WERI-Rb-1 (cell line): ENCODE measurements around the gene PSRC1.

Experiments used
- DNase-seq: peaks from one replicate; pipeline ENCODE4 v3.0.0-alpha.2; 2020
- H3K27ac ChIP-seq: fragments of 250-450 bp; sonication (Bioruptor Pico); 2 replicates; pipeline ENCODE4 v1.5.1; 2020; ENCODE audit warnings: mild to moderate bottlenecking, moderate library complexity
- H3K27me3 ChIP-seq: fragments of 250-450 bp; sonication (Bioruptor Pico); 2 replicates; pipeline ENCODE4 v1.5.1; 2021; ENCODE audit warnings: mild to moderate bottlenecking, low read depth, moderate library complexity; ENCODE audit not compliant: insufficient read depth, severe bottlenecking
- H3K36me3 ChIP-seq: fragments of 250-450 bp; sonication (Bioruptor Pico); 2 replicates; pipeline ENCODE4 v1.5.1; 2020; ENCODE audit warnings: mild to moderate bottlenecking, moderate library complexity
- H3K4me3 ChIP-seq: 2 replicates; pipeline ENCODE4 v1.5.1; 2011; ENCODE audit warnings: low read depth, mild to moderate bottlenecking, control low read depth, low read length
- H3K9me3 ChIP-seq: fragments of 250-450 bp; sonication (Bioruptor Pico); 2 replicates; pipeline ENCODE4 v1.5.1; 2021; ENCODE audit warnings: mild to moderate bottlenecking, moderate library complexity; ENCODE audit not compliant: severe bottlenecking
- CTCF ChIP-seq: IDR thresholded peaks from 2 replicates; pipeline ENCODE4 v1.5.1; 2011; ENCODE audit warnings: low read depth, mild to moderate bottlenecking, control low read depth, inconsistent platforms, low read length

The PSRC1 gene

DNA sequence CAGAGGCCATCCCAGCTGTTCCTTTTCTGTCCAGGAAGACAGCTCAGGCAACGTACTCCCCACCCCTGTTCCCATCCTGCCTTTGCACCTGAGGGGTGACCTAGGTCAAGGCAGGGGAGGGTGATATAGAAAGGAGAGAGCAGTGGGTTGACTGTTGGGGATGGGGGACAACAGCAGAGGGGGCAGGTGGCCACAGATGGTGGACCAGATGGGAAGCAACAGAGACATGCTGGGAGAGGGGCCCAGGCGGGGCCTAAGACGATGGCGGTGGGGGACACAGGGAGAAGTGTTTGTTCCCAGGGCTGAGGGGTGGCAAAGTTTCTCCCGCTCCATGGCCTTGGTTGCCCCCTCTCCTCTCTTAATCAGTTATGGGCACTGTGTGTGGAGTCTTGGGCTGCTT, 27.3 kb downstream of the PSRC1 start:
- H3K9me3 ChIP-seq, result peaks cover 5% of the 10 kb centered on the region
- peak overlapping the region; percentile 82 for H3K27ac ChIP-seq
- no peak for TF ChIP-seq CTCF
- H3K4me3 ChIP-seq, result no peak overlapping the region; the same call in 1 of the 2 replicates
- peak; percentile 84 for DNase-seq
- H3K27me3 ChIP-seq, result no peaks in the 10 kb centered on the region
- peaks cover 64% of the 10 kb centered on the region for H3K36me3 ChIP-seq

DNA sequence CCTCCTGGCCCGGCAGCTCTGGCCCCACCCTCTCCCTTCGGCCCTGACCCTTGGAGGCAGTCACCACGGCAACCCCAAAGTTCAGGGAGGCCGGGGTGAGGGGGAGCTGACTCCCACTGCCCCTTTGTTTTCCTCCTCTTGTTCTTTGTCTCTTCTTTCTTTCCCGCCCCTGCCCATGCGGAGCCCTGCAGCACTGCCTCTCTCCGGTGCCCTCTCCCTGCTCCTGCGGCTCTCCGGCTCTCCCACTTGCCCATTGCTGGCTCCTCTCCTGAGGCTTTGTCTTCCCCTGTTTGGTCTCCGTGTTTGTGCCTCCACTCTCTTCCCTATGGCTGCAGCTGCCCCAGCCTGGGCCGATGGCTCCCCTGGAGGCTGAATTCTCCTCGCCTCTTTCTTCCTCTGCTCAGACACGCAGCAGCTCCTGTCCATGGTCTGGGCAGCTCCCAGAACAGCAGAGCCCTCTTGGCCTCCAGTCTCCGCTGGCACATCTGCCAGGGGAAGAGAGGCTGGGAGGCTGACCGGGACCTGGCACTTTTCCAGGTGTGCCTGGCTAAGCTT, 27.8 kb downstream of the PSRC1 start:
- Histone ChIP-seq H3K4me3 (no peak overlapping the region; the same call in 1 of the 2 replicates), H3K27ac (peak overlapping the region; percentile 82), H3K9me3 (peaks cover 10% of the 10 kb centered on the region), H3K36me3 (peaks cover 61% of the 10 kb centered on the region), H3K27me3 (no peaks in the 10 kb centered on the region)
- DNase-seq, result no peak
- TF ChIP-seq CTCF, result peak; percentile 24; the same call in 1 of the 2 replicates

- peak overlapping the region; percentile 82 for H3K27ac ChIP-seq
- H3K4me3 ChIP-seq, result no peak overlapping the region
Observed at GRCh38 chr1:109254621-109255096, 28.3 kb downstream of the PSRC1 start.

DNA sequence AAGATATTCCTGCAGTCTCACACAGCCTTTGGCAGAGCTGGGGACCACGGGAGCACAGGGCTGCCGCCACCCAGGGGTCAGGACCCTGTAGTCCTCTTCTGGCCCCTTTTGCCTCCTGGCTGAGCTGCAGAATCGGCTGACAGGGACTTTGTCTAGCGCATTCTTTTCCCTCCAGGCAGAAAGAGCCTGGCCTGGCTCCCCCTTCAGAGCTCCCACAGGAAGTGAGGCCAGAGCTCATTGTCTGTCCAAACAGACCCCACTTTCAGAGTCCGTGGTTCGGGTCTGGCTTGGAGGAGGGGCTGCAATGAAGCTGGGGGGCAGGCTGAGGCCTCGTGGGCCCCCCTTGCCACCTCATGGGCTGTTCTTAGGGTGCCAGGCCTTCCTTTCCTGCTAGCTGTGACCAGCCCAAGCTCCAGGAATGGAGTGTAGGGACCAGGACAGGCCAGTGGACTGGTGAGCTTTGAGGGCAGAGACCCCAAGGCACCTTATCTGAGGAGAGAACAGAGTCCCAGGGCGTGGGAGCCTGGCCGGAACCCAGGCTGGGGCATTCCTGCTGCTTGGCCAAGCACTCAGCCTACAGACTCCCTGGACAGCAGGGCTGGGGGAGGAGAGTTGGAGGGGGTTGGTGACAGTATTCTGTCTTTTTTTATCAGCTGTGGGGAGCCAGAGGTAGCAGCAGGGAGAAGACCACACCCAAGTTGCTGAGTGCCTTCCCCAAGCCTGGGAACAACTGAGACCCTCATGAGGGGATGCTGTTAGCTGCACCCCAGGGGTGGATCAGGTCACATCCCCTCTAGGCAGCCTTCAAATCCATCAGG, 28.9 kb downstream of the PSRC1 start:
- Histone ChIP-seq H3K4me3 (no peak overlapping the region; the same call in 1 of the 2 replicates), H3K9me3 (peaks cover 10% of the 10 kb centered on the region), H3K36me3 (peaks cover 53% of the 10 kb centered on the region), H3K27me3 (no peaks in the 10 kb centered on the region), H3K27ac (peak overlapping the region; percentile 82)
- 0 out of 2 replicates have a peak, but pooled peaks have one; percentile 3 for TF ChIP-seq CTCF
- DNase-seq, result no peak

More at GRCh38 chr1:109254621-109255096, 28.3 kb downstream of the PSRC1 start:
- peak; percentile 57 for DNase-seq
- H3K27me3 ChIP-seq, result no peaks in the 10 kb centered on the region
- peaks cover 10% of the 10 kb centered on the region for H3K9me3 ChIP-seq
- H3K36me3 ChIP-seq, result peaks cover 59% of the 10 kb centered on the region
- no peak for TF ChIP-seq CTCF

DNA sequence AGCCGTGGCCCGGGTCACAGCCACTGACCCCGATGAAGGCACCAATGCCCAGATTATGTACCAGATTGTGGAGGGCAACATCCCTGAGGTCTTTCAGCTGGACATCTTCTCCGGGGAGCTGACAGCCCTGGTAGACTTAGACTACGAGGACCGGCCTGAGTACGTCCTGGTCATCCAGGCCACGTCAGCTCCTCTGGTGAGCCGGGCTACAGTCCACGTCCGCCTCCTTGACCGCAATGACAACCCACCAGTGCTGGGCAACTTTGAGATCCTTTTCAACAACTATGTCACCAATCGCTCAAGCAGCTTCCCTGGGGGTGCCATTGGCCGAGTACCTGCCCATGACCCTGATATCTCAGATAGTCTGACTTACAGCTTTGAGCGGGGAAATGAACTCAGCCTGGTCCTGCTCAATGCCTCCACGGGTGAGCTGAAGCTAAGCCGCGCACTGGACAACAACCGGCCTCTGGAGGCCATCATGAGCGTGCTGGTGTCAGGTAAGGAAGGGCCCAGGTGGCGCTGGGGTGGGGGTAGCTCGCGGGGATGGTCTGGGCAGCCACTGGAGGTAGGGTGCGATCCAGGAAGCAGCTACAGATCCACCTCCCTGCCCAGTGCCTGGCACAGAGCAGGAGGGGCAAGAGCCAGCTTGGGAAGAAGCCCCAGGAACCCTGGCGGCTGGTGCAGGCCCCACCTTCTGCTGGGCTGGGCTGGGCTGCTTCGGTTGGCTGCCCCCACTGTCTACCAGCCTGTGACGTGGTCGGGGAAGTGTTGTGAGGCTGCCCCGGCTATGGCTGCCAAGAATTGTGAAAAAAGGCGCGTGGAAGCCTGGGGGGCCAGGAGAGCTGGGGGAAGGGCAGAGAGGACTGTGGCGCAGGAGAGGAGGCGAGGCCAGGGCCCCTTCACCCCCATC, 29.8 kb downstream of the PSRC1 start:
- H3K27me3 ChIP-seq, result no peaks in the 10 kb centered on the region
- DNase-seq, result no peak
- H3K36me3 ChIP-seq, result peaks cover 44% of the 10 kb centered on the region
- peak overlapping the region; percentile 82 for H3K27ac ChIP-seq
- no peak for TF ChIP-seq CTCF
- H3K9me3 ChIP-seq, result peaks cover 10% of the 10 kb centered on the region
- no peak overlapping the region for H3K4me3 ChIP-seq
